Measurements from ENCODE around the gene SP4.

SP4 gene

DNA sequence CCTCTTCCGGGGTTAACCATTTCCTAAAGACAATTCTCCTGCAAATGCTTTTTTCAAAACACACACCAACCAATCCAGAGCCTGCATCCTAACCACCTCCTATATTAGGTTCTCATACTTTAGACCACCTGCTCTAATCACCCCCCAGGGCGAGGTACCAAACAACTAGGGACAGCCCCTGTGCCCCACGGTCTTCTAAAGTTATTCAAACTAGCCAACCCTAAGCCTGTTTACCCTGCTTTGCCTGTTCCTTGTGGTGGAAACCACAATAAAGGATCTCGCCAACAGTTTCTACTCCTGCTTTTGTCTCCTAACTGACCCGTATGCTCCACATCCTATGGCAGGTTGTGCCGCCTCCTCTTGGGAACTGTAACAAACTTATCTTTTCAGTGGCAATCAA lies 21.1 kb downstream of the SP4 start:
- DNase-seq, result no peak

DNA sequence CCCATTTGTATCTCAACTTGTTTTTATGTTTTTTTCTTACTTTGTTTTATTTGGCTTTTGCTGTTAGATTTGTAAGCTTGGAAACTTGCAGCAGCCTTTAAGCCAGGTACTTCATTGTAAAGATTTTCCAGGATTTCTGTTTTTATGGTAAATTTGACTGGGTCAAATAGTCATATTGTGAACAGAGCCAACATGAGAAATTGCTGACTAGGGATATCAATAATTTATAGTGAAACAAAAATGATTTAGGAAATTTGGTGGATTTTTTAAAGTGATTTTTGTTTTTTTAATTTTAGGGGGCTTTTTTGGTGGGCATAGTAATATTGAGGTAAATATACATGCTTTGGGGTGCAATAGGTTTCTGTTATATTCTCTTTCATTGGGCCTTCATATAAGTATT lies 22.2 kb downstream of the SP4 start:
- DNase-seq, result no peak

DNA sequence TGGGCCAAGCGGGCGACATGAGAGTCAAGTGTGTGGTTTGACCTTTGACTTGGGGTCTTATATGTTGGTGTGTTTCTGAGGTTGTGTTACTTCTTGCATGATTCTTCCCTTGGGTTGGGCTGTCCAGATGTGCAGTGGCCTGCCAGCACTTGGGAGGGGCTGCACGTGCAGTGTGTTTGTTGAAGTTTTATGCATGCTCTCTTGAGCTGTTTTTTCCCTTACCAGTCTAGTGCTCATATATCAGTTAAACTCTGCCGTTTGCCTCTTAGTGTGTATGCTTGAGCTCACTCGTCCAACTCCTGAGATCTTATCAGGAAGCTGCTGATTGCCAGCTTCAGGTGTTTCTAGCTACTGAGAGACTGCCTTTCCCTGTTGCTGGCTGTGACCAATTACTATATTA lies 23.1 kb downstream of the SP4 start:
- DNase-seq, result no peak

DNA sequence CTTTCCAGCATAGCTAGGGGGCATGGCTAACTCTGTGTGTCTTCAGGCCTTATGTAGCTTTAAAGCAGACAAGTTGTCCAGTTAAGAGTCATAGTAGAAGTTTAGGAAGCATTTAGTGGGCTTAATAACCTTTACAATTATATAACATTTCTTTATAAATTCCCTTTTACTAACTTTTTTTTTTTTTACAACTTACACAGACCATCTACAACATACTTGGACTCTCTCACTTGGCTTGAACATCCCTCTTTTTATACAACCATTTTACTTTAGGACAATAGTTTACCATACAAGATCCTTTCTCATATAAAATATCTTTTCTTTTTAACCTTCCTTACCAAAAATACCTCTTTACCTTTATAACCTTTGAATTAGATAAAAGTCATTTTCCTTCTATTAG lies 26.3 kb downstream of the SP4 start:
- no peak for DNase-seq

DNA sequence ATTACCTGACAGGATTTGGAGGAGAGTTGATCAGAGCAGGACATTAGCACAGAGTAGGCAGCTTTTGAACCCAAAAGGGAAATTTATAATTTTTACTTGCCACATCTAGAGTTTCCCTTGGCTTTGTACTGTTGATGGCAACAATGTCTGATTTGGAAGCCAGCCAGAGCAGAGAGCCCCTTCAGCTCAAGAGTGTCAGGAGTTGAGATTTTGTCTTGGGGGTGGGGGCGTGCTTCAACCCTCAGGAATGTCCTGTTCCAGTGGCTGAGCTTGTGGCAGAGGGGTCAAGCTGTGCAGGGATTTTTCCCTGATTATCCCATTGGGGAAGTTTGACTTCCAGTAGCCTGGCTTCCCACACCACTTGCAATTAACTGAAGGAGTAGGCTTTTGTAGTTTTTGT lies 27.0 kb downstream of the SP4 start:
- DNase-seq, result no peak

DNA sequence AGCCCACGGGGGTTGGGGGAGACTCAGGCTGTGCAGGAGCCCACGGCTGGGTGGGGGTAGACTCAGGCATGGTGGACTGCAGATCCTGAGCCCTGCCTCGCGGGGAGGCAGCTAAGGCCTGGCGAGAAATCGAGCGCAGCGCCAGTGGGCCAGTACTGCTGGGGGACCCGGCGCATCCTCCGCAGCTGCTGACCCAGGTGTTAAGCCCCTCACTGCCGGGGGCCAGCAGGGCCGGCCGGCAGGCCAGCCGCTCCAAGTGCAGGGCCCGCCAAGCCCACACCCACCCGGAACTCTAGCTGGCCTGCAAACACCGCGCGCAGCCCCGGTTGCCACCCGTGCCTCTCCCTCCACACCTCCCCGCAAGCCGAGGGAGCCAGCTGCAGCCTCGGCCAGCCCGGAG lies 33.4 kb downstream of the SP4 start:
- DNase-seq, result no peak

DNA sequence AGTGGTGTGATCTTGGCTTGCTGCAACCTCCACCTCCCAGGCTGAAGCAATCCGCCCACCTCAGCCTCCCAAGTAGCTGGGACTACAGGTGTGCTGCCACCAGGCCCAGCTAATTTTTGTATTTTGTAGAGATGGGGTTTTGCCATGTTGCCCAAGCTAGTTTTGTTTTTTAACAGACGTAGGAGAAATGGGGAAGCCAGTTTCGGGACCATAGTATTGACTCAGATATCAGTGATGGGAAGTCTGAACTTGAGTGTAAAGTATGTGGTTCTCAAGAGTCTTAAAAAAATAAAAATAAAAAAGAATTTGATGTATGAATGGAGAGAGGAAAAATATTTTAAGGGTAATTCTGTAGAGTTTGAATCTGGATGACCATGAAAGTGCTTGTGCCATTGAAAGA lies 34.2 kb downstream of the SP4 start:
- no peak for DNase-seq

DNA sequence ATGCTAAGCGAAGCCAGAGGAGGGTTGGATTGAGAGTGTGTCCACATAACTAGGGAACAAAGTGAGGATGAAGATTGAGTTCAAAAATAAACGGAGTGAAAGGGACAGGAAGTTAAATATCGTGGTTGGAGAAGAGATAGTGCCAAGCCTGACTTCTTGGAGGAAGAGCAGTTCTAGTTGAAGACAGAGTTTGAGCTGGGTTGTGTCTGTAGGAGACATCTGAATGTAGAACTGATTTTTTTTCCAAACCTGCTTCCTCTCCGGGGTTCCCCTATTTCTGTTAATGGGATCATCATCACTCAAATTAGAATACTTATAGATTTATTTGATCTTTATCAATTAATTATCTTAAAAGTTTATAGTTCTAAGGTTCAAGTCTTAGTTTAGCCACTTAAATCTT lies 35.6 kb downstream of the SP4 start:
- no peak for DNase-seq

DNA sequence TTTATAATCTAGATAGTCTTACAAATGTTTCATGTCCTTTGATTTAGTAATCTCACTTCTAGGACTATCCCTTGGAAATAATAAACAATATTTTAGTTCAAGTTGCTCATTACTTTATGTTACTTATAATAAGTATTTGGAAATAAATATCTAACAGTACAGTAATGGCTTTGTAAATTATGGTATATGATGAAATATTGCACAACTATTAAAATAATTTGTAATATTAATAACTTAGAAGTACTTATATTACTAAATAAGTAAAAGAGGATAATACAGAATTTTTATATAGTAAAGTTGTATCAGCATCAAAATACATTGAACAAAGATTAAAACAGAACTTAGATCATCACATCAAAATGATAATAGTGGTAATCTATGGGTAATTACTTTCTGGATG lies 41.1 kb downstream of the SP4 start:
- no peak for DNase-seq

DNA sequence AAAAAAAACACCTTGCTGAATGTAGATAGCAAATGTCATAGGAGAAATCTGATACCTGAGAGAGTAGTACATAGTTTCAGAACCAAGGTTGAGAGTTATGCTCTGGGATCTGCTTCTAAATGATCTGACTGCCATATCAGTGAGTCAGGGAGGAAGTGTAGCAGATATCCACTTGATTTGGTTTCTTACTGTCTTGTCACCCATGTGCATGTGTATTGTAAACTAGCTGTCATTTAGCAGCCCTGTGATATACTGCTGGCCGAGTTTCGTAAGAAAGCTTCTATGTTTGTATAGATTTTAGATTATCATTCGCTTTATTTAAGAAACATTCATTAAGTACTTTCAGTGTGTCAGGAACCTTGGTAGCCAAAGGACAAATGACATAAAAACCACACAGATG lies 42.0 kb downstream of the SP4 start:
- DNase-seq, result no peak

DNA sequence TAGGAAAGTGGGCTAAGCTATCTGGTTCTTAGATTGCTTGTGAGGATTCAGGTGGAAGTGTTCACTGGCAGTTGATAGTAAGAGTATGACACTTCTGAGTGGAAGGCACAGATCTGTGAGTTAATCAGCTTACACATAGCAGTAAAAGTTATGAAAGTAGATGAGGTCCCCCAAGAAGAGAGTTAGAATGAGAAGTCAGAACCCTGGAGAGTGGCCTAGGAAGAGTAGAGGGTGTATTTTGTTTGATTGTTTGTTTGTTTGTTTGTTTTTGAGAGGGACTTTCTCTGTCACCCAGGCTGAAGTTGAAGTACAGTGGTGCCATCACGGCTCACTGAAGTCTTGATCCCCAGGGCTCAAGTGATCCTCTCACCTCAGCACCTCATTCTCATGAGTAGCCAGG lies 44.1 kb downstream of the SP4 start:
- DNase-seq, result no peak

DNA sequence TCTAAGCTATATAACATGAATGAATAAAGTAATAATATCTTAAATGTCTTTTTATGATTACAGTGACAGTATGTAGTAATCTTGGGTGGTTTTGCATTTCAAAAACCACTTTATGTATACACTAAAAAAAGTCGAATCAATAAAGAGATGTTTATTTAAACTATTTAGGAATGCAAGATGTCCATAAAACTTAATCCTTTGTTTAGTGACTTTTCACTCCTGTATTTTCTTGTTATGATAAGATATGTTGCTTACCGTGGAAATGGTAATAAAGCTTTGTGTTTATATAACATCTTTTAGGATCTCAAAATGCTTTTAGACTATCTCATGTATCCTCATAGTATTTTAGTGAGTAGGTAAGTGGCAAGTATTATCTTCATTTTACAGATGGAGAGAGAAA lies 48.5 kb downstream of the SP4 start:
- DNase-seq, result no peak

DNA sequence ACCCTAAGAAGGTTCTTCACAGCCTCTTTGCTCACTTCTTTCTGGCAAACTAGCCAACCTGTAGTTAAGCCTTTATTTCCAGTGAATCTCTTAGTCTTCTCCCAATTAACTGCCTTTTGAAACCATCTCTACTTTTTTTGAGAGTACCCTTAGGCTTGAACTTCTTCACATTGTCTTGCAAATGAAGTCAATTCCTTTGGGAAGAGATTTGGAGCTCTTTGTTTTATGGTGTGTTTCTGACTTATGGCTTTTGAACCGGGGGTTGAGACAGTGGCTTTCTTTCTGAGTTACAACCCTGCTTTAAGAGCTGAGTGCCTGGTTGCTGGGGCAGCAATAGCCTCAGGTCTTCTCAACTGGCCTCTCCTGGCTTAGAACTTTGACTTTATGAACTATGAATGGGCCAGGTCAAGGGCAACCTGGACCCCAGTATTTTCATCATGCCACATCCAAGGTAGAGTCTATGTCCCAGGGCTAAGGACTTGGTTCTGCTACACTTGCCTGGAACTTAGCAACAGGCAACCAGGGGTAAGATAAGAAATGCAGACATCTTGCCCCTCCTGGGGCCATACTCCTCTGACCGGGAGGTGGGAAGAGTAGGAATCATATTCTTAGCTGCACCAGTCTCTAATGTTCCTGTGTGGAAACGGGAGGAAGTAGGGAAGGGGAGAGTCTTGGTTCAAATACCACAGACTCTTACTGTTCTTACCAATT lies 53.0 kb downstream of the SP4 start:
- no peak for DNase-seq

DNA sequence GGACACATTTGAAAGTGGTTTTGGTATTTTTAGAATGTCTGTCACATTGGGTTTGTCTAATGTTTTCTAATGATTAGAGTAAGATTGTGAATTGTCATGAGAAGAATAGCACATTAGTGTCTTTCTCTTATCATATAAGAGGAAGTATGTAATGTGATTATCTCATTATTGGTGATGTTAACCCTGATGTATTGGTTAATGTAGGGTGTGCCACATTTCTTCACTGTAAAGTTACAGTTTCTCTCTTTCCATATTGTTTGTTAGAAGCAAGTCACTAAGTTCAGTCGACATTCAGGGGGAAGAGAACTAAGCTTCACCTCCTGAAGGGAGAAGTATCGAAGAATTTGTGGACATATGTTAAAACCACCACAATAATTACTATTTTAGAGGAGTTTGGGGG lies 58.6 kb downstream of the SP4 start:
- DNase-seq, result no peak

DNA sequence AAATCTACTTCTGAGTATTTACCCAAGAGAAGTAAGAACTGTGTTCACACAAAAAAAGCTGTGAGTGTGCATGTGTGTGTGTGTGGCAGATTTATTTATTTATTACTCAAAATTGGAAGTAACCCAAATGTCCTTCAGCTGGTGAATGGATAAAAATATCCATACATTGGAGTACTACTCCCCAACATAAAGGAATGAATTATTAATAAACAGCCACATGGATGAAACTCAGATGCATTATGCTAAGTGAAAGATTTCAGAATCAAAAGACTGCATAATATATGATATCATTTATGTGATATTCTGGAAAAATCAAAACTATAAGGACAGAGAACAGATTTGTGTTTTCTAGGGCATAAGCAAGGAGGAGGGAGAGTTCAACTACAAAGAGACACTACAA lies 67.8 kb downstream of the SP4 start:
- no peak for DNase-seq

DNA sequence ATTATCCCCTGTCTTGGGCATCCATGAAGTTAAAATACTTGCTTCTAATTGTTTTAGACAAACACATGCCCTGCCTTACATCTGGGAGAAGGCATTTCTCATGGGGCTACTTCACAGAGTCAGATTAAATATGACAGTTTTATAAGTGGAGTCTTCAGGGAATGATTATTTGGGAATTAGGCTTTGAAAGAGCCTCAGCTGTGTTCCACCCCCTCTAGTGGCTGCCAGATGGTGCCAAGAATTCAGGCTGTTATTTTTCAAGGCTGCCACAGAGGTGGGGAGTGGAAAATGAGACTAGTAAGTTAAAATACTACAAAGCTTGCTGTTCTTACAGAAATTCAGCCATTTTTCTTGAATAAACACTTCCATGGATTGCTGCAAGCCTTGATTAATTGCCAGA lies 69.2 kb downstream of the SP4 start:
- DNase-seq, result no peak

DNA sequence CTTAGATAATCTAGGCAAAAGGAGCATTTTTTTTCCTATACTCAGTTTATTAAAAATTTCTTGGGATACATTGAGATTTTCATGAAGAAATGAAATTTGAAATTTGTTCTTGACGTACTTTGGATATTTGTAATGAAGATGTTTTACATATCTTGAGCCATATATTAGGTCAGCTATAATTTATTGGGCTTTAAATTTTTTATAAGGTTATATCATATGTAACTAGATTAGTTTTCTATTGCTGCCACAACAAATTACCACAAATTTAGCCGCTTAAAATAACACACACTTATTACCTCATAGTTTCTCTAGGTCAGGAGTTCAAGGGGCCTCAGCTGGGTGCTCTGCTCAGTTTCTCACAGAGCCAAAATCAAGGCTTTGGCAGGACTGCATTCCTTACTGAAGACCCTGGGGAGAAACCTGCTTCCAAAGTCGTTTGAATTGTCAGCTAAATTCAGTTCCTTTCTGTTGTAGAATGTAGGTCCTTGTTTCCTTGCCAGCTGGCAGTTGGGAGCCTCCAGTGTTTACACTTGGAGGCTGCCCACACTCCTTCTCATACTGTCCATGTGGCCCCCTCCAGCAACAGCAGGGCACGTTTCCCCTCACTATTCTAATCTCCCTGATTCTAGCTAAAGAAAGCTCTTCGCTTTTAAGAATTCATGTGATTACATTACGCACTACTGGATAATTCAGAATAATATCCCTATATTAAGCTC lies 72.4 kb downstream of the SP4 start:
- no peak for DNase-seq

DNA sequence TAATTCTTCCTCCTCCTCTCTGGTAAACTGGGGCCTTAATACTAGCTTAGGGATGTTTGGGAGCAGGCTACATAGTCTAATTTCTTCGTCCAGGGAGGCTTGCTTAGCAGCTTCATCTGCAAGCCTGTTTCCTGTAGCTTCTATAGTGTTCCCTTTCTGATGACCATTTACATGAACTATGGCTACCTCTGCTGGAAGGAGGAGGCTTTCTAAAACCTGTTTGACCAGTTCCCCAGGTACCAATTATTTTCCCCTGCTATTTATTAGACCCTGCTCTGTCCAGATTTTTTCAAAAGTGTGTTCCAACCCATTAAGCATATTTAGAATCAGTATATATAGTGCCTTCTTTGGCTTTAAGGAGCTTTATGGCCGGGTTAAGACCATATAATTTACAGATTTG lies 76.1 kb downstream of the SP4 start:
- no peak for DNase-seq

DNA sequence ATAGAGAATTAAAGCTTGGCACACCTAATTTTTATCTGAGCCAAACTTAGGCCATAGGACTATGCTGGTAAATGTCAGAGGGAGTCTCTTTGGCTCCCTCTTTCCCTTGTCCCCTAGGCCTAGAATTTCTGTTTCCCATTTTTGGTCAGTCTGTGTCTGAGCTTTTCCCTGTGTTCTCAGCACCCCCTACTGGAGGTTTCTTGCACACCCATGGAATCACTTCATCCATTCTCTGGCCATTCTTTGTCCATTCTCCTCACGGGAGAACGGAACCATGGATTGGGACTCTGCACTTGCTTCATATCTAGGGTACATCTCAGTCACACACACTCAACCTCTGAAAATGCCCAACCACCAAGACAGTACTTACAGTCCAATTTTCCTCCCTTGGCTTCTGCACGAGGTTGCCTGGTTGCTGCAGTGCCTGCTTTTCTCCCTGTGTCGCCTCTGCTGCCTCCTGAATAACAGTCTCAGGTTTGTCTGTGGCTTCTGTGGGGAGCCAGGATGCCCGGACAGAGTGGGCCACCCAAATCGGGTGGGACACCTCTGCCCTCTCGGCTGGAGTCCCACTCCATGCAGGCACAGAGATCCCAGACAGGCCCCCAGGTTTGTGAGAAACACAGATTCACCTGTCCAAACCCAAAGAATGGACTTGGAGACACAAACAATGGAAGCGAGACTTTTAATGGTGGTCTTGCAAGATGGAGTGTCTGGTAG lies 79.9 kb downstream of the SP4 start:
- peak; percentile 44 for DNase-seq

DNA sequence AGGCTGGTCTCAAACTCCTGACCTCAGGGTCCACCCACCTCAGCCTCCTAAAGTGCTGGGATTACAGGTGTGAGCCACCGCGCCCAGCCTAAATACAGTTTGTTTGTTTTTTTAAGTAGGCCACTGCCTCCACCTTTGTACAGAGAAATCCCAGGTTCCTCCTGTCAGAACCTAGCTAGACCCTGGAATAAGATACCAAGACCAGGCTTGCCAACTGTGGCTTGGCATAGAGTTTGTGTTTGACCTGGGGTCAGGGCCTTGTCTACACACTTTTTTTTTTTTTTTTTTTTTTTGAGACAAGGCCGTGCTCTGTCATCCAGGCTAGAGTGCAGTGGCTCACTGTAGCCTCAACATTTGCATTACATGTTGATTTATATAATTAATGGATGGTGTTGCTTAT lies 80.7 kb downstream of the SP4 start:
- DNase-seq, result no peak

DNA sequence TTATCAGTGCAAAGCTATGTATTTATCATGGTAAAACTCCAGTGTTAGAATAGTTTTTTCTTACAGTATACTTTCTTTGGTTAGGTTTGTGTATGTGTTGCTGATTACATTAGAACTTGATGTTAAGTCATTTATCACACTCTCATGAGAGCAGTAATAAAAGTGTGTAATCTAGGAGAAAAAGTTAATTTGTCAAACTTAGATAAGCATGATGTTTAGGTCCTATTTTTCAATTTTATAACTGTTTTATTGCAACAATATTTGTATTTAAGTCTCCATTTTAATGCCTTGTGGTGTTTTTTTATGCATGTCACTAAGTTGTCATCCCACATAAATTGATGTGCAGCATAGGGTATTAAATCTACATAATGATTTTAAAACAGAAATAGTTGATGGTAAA lies 86.2 kb downstream of the SP4 start:
- no peak for DNase-seq

DNA sequence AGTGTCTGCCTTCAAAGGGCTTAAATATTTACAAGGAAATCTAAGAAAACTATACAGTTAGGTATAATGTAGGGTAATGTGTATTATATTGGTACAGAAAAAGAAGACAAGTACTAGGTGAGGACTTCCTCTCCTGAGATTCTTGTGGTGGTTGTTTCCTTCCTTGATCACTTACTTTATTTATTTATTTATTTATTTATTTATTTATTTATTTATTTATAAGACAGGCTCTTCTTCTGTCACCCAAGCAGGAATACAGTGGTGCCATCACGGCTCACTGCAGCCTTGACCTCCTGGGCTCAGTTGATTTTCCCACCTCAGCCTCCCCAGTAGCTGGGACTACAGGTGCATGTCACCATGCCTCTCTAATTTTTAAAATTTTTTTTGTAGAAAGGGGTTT lies 96.8 kb downstream of the SP4 start:
- DNase-seq, result no peak

DNA sequence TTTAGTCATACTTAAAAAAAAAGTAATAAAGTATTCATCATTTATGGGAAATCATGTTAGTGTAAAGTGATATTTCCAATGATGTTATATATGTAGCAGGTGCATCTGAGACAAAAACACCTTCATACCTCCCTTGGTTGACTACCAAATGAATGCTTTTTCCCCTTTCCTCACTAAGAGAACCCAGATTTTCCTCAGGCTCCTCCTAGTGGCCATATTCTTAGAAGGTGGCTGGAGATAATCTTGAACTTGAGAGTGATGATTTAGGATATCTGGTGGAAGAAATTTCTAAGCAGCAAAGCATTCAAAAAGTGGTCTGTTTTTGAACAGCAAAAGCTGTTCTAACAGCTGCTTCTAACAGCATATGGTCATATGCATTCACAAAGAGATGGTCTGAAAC lies 98.1 kb downstream of the SP4 start:
- no peak for DNase-seq

DNA sequence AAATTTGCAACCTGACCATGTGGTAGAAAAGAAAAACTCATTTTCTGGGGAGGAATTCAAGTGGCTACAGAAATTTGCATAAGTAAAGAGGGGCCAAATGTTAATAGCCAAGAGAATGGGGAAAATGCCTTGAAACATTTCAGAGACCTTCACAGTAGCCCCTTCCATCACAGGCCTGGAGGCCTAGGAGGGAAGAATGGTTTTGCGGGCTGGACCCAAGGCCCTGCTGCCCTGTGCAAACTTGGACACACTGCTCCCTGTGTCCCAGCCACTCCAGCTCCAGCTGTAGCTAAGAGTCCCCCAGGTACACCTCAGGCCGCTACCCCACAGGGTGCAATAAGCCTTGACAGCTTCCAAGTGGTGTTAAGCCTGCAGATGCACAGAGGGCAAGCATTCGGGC lies 98.6 kb downstream of the SP4 start:
- DNase-seq, result no peak
